PFSK-1 (cell line): Measurements from ENCODE around the gene ENSA.

Source experiments
- FOXP2 ChIP-seq: optimal IDR thresholded peaks from 2 replicates; pipeline ENCODE3; 2011; ENCODE audit warnings: borderline replicate concordance, control low read depth, inconsistent platforms; ENCODE audit not compliant: insufficient read depth; ENCODE audit errors: extremely low read length, extremely low read depth
- POLR2AphosphoS5 ChIP-seq: IDR thresholded peaks from 2 replicates; pipeline ENCODE4 v1.6.1; 2012; ENCODE audit warnings: low read depth, mild to moderate bottlenecking, control low read depth, low read length, moderate library complexity
- REST ChIP-seq, 2 experiments: IDR thresholded peaks; 2 replicates each; pipeline versions ENCODE4 v1.6.1 to v1.8.0; 2011 to 2012; ENCODE audit warnings: low read depth in 2 of 2, low read length in 2 of 2, control low read depth in 1 of 2, inconsistent platforms in 1 of 2, mild to moderate bottlenecking in 1 of 2, moderate library complexity in 1 of 2; ENCODE audit not compliant: insufficient read depth in 1 of 2
- SIN3A ChIP-seq: IDR thresholded peaks from 2 replicates; pipeline ENCODE4 v1.6.1; 2012; ENCODE audit warnings: mild to moderate bottlenecking, low read length, moderate library complexity, borderline replicate concordance; ENCODE audit not compliant: insufficient read depth
- TAF1 ChIP-seq: IDR thresholded peaks from 2 replicates; pipeline ENCODE4 v1.6.1; 2012; ENCODE audit warnings: low read length, control low read depth, borderline replicate concordance; ENCODE audit not compliant: insufficient read depth

ENSA gene

GRCh38 chr1:150642296-150642695, 12.9 kb upstream of the ENSA start:
- TF ChIP-seq POLR2AphosphoS5 (no peak), TAF1 (no peak), REST (IDR thresholded peaks at IDR 0.05; ENCODE audit: insufficient read depth in 1 of 2, low read depth in 2 of 2, low read length in 2 of 2) (no peak), SIN3A (no peak), FOXP2 (no peak)

- TF ChIP-seq FOXP2, result no peak
- TF ChIP-seq SIN3A, result no peak; the same call in 1 of the 2 replicates
- no peak for TF ChIP-seq TAF1
- no peak for TF ChIP-seq REST (IDR thresholded peaks at IDR 0.05; ENCODE audit: insufficient read depth in 1 of 2, low read depth in 2 of 2, low read length in 2 of 2)
- no peak for TF ChIP-seq POLR2AphosphoS5
These were observed 672 bp downstream of the ENSA start for GRCh38 chr1:150628766-150629114.

GRCh38 chr1:150627826-150628410, 1.5 kb downstream of the ENSA start:
- TF ChIP-seq SIN3A (no peak), FOXP2 (no peak), POLR2AphosphoS5 (no peak), REST (IDR thresholded peaks at IDR 0.05; ENCODE audit: insufficient read depth in 1 of 2, low read depth in 2 of 2, low read length in 2 of 2) (no peak), TAF1 (no peak)

GRCh38 chr1:150626150-150626549, 3.3 kb downstream of the ENSA start:
- TF ChIP-seq SIN3A (no peak), POLR2AphosphoS5 (no peak), FOXP2 (no peak), TAF1 (no peak), REST (IDR thresholded peaks at IDR 0.05; ENCODE audit: insufficient read depth in 1 of 2, low read depth in 2 of 2, low read length in 2 of 2) (no peak)
